ENCODE results near the gene LRMDA. TPM values are rescaled to one million over a fixed set of nuclear protein-coding genes. Genes with fewer than 3 reads are reported as not detected.

Gene LRMDA
- total RNA-seq, 2 experiments from 2014 or later = not detected

DNA sequence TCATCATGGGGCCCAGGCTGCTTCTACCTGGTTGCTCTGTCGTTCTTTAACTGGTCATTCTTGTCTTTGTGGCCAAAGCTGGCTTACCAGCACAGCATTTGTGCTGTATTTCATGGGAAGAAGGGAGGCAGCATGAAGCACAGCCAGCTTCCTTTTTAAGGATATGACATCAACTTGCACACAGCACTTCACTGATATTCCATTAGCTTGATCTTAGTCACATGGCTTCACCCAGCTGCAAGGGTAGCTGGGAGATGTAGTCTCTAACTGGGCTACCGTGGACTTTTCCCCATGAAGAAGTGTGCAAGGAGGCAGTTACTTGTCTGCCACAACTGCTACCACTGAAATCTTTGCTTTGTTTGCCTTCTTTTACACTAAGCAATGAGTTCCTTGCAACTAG, 525.2 kb downstream of the LRMDA start:
- Mint-ChIP-seq H3K27ac (no peak overlapping the region), H3K36me3 (ENCODE audit: low read depth) (no peaks in the 10 kb centered on the region), H3K27me3 (no peaks in the 10 kb centered on the region), H3K4me1 (ENCODE audit: low read depth) (no peaks in the 10 kb centered on the region), H3K9me3 (no peaks in the 10 kb centered on the region), H3K4me3 (no peak overlapping the region)
- DNase-seq (no peak), ATAC-seq (ENCODE audit: poor library complexity) (no peak)
- POLR2A ChIA-PET = no interaction called here
- CTCF ChIA-PET = no interaction called here
- intact Hi-C loops (cut with DNase I, micrococcal nuclease) = no loop called here
- H3K4me3 ChIP-seq (ENCODE audit: low read length) = no peak overlapping the region
- TF ChIP-seq, protein P1, sequence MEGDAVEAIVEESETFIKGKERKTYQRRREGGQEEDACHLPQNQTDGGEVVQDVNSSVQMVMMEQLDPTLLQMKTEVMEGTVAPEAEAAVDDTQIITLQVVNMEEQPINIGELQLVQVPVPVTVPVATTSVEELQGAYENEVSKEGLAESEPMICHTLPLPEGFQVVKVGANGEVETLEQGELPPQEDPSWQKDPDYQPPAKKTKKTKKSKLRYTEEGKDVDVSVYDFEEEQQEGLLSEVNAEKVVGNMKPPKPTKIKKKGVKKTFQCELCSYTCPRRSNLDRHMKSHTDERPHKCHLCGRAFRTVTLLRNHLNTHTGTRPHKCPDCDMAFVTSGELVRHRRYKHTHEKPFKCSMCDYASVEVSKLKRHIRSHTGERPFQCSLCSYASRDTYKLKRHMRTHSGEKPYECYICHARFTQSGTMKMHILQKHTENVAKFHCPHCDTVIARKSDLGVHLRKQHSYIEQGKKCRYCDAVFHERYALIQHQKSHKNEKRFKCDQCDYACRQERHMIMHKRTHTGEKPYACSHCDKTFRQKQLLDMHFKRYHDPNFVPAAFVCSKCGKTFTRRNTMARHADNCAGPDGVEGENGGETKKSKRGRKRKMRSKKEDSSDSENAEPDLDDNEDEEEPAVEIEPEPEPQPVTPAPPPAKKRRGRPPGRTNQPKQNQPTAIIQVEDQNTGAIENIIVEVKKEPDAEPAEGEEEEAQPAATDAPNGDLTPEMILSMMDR (IDR thresholded peaks at IDR 0.05) = no peak
- no peak overlapping the region for H3K27ac ChIP-seq (ENCODE audit: low read depth in 1 of 2, low read length in 2 of 2)
- H3K36me3 ChIP-seq (ENCODE audit: insufficient read depth, low read length) = no peaks in the 10 kb centered on the region
- no peaks in the 10 kb centered on the region for H3K4me1 ChIP-seq (ENCODE audit: insufficient read depth, low read length)
- H3K9me3 ChIP-seq (ENCODE audit: control insufficient read depth in 1 of 2, insufficient read depth in 1 of 2, low read length in 2 of 2) = peaks cover 0 to 7% of the 10 kb centered on the region in 2 experiments
- no peaks in the 10 kb centered on the region for H3K27me3 ChIP-seq (ENCODE audit: control insufficient read depth in 1 of 2, insufficient read depth in 2 of 2, low read length in 2 of 2)

DNA sequence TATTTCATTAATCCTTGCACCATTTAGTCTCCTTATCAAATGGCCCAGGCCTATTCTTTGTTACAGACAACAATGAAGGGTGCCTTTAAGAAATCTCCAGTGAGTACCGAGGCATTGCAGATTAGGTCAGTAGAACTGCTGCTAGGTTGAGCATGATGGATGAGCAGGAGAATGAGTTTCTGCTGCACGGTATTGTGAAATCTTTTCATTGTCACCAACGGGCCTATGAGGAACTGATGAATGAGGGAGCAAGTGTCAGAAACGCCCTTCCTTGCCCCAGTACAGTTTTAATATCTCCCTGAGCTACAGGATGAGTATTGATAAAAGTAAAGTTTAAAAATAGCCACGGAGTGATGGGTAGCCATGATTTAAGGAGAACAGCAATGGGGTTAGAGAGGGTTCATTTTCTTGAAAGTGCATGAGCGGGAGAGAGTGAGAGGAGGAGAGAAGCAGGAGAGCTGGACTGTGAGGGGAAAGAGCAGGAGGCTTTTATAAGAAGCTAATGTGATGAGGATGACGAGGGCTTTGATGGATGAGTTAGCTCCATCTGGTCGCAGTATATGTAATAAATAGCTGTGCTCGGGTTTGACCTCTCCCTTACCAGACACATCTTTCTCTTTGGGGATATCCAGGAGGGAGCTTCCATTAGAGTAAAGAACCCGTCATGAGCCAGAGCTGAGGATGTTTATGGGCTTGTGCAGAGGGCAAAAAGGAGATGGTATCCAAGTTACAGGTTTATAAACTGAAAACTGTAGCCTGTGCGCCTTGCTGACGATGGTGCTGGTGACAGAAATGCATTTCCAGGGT, 526.1 kb downstream of the LRMDA start:
- ChIA-PET CTCF (no interaction called here), POLR2A (no interaction called here)
- no peaks in the 10 kb centered on the region for H3K27me3 ChIP-seq (ENCODE audit: control insufficient read depth in 1 of 2, insufficient read depth in 2 of 2, low read length in 2 of 2)
- no peaks in the 10 kb centered on the region for H3K36me3 ChIP-seq (ENCODE audit: insufficient read depth, low read length)
- Mint-ChIP-seq H3K4me3 (no peak overlapping the region), H3K4me1 (ENCODE audit: low read depth) (no peaks in the 10 kb centered on the region), H3K27me3 (no peaks in the 10 kb centered on the region), H3K9me3 (no peaks in the 10 kb centered on the region), H3K27ac (no peak overlapping the region), H3K36me3 (ENCODE audit: low read depth) (no peaks in the 10 kb centered on the region)
- intact Hi-C loops (cut with DNase I, micrococcal nuclease) = no loop called here
- H3K27ac ChIP-seq (ENCODE audit: low read depth in 1 of 2, low read length in 2 of 2) = no peak overlapping the region
- H3K4me1 ChIP-seq (ENCODE audit: insufficient read depth, low read length) = no peaks in the 10 kb centered on the region
- H3K4me3 ChIP-seq (ENCODE audit: low read length) = no peak overlapping the region
- TF ChIP-seq, protein P1 (IDR thresholded peaks at IDR 0.05) = no peak
- ATAC-seq (ENCODE audit: poor library complexity) (no peak), DNase-seq (peak in 2 of 14 experiments; percentile 8 to 13)
- peaks cover 0 to 4% of the 10 kb centered on the region in 2 experiments for H3K9me3 ChIP-seq (ENCODE audit: control insufficient read depth in 1 of 2, insufficient read depth in 1 of 2, low read length in 2 of 2)

DNA sequence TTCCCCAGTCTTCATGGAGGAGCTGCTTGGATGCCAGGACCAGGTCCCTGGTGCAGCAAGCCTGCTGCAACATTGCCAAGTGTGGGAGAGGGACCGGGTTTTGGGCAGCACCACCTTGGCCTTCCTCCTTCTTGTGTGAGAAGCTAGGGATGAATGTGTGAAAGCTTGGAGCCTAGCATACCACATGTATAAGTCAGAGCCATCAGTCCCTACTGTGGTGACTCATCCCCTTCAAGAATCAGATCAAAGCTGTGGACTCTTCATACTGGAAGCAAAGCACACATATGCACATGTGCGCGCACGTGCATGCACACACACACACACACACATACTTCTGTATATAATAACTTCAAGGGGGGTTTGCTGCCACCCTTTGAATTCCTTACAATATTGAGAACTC, 527.8 kb downstream of the LRMDA start:
- ChIA-PET POLR2A (no interaction called here), CTCF (interaction anchor here (0.5 to 1.1 kb wide), 2 partner anchors 9 to 259 kb away, joined by 3 read pairs; no protein-coding TSS in a partner anchor)
- Histone ChIP-seq H3K27ac (ENCODE audit: low read depth in 1 of 2, low read length in 2 of 2) (no peak overlapping the region), H3K36me3 (ENCODE audit: insufficient read depth, low read length) (no peaks in the 10 kb centered on the region), H3K9me3 (ENCODE audit: control insufficient read depth in 1 of 2, insufficient read depth in 1 of 2, low read length in 2 of 2) (peaks cover 0 to 4% of the 10 kb centered on the region in 2 experiments), H3K4me1 (ENCODE audit: insufficient read depth, low read length) (no peaks in the 10 kb centered on the region), H3K4me3 (ENCODE audit: low read length) (no peak overlapping the region), H3K27me3 (ENCODE audit: control insufficient read depth in 1 of 2, insufficient read depth in 2 of 2, low read length in 2 of 2) (no peaks in the 10 kb centered on the region)
- Mint-ChIP-seq H3K4me3 (no peak overlapping the region), H3K9me3 (no peaks in the 10 kb centered on the region), H3K36me3 (ENCODE audit: low read depth) (no peaks in the 10 kb centered on the region), H3K4me1 (ENCODE audit: low read depth) (no peaks in the 10 kb centered on the region), H3K27me3 (no peaks in the 10 kb centered on the region), H3K27ac (no peak overlapping the region)
- TF ChIP-seq, protein P1 (IDR thresholded peaks at IDR 0.05) = no peak
- ATAC-seq (ENCODE audit: poor library complexity) (no peak), DNase-seq (no peak)
- intact Hi-C loops (cut with DNase I, micrococcal nuclease) = no loop called here
